H1 (cell line): ENCODE results near the gene HNRNPU. TPM values are rescaled to one million over a fixed set of nuclear protein-coding genes. Genes with fewer than 3 reads are reported as not detected.

Experiments
- CTCF ChIA-PET: fragments of 300-600 bp; sonication (Branson Sonifier 250); formaldehyde crosslinking; loops from one replicate; lab custom pipeline; 2021; ENCODE audit not compliant: partially characterized antibody; lab: Charles Lee
- POLR2A ChIA-PET: fragments of 300-600 bp; sonication (Branson Sonifier 250); formaldehyde crosslinking; loops from one replicate; lab custom pipeline; 2021; ENCODE audit warnings: inconsistent platforms; ENCODE audit not compliant: partially characterized antibody; lab: Charles Lee
- DNase-seq, 2 experiments: peaks; one replicate each; pipeline versions ENCODE4 v3.0.0 to v3.0.0-alpha.2; 2010 to 2022; ENCODE audit warnings: low spot score in 2 of 2, low read depth in 1 of 2, mixed read lengths in 1 of 2
- FAIRE-seq: peaks from 2 replicates; lab custom pipeline; 2011; peaks lifted over from hg19 to GRCh38; lab: Jason Lieb, UNC
- H2AFZ ChIP-seq: 2 replicates; pipeline ENCODE4 v1.8.1; 2012; ENCODE audit warnings: low read length, inconsistent platforms
- H2AK5ac ChIP-seq: 2 replicates; pipeline ENCODE4 v1.6.1; 2013; ENCODE audit warnings: low read depth, low read length
- H2BK120ac ChIP-seq: replicated peaks from 2 replicates; pipeline ENCODE3; 2013; ENCODE audit warnings: low read depth, low read length, inconsistent platforms
- H2BK12ac ChIP-seq: 2 replicates; pipeline ENCODE4 v1.6.1; 2013; ENCODE audit warnings: low read depth, low read length
- H2BK15ac ChIP-seq: 2 replicates; pipeline ENCODE4 v1.6.1; 2013; ENCODE audit warnings: low read length
- H2BK20ac ChIP-seq: 2 replicates; pipeline ENCODE4 v1.6.1; 2013; ENCODE audit warnings: low read length
- H2BK5ac ChIP-seq: 2 replicates; pipeline ENCODE4 v1.6.1; 2013; ENCODE audit warnings: low read depth, low read length
- H3K14ac ChIP-seq: 2 replicates; pipeline ENCODE4 v1.6.1; 2013; ENCODE audit warnings: inconsistent platforms; ENCODE audit not compliant: insufficient read length
- H3K18ac ChIP-seq: 2 replicates; pipeline ENCODE4 v1.6.1; 2013; ENCODE audit warnings: low read length; ENCODE audit errors: extremely low read depth
- H3K23ac ChIP-seq: 2 replicates; pipeline ENCODE4 v1.6.1; 2013; ENCODE audit warnings: inconsistent platforms; ENCODE audit not compliant: insufficient read length
- H3K23me2 ChIP-seq: 2 replicates; pipeline ENCODE4 v1.6.1; 2013; ENCODE audit warnings: low read depth, low read length
- H3K27ac ChIP-seq: 2 replicates; pipeline ENCODE4 v1.6.1; 2011; ENCODE audit warnings: low read depth, low read length, inconsistent platforms
- H3K27me3 ChIP-seq, 4 experiments: replicated peaks in 1 of 4; 1 replicate in 1 of 4; 2 replicates in 3 of 4; pipeline versions ENCODE4 v1.6.1 to v1.8.1; 2011 to 2013; ENCODE audit warnings: low read length in 3 of 4, mild to moderate bottlenecking in 3 of 4, inconsistent platforms in 2 of 4, mixed read lengths in 2 of 4, moderate library complexity in 1 of 4; ENCODE audit not compliant: control insufficient read depth in 3 of 4, insufficient read depth in 3 of 4; ENCODE audit errors: extremely low read depth in 1 of 4
- H3K36me3 ChIP-seq, 4 experiments: 2 replicates each; pipeline versions ENCODE4 v1.6.1 to v1.8.1; 2011 to 2013; ENCODE audit warnings: mild to moderate bottlenecking in 4 of 4, low read length in 3 of 4, moderate library complexity in 2 of 4, control low read depth in 1 of 4, inconsistent platforms in 1 of 4; ENCODE audit not compliant: insufficient read depth in 4 of 4, control insufficient read depth in 2 of 4
- H3K4ac ChIP-seq: replicated peaks from 2 replicates; pipeline ENCODE3; 2013; ENCODE audit warnings: low read length, low read depth, mixed read lengths, inconsistent platforms; ENCODE audit not compliant: insufficient read length
- H3K4me1 ChIP-seq, 4 experiments: replicated peaks in 1 of 4; 1 replicate in 1 of 4; 2 replicates in 3 of 4; pipeline versions ENCODE4 v1.6.1 to v1.8.1; 2011 to 2013; ENCODE audit warnings: low read length in 3 of 4, inconsistent platforms in 2 of 4, mixed read lengths in 1 of 4; ENCODE audit not compliant: insufficient read depth in 4 of 4, control insufficient read depth in 3 of 4
- H3K4me2 ChIP-seq, 2 experiments: 2 replicates each; pipeline versions ENCODE4 v1.6.1 to v1.8.1; 2011 to 2013; ENCODE audit warnings: low read depth in 2 of 2, low read length in 2 of 2, control low read depth in 1 of 2, inconsistent platforms in 1 of 2, mild to moderate bottlenecking in 1 of 2; ENCODE audit not compliant: insufficient read depth in 1 of 2
- H3K4me3 ChIP-seq, 4 experiments: fragments of 200-600, 300-600 bp in 1 of 4; sonication (generic), shearing (Covaris generic), sonication (Bioruptor Twin) in 1 of 4; 2 replicates each; pipeline versions ENCODE4 v1.5.1 to v1.8.1; 2011 to 2016; ENCODE audit warnings: low read length in 4 of 4, low read depth in 3 of 4, control low read depth in 2 of 4, inconsistent platforms in 2 of 4, mild to moderate bottlenecking in 2 of 4, mixed read lengths in 1 of 4, moderate library complexity in 1 of 4; ENCODE audit not compliant: insufficient read depth in 2 of 4; ENCODE audit errors: extremely low read depth in 1 of 4
- H3K56ac ChIP-seq: replicated peaks from 2 replicates; pipeline ENCODE3; 2013; ENCODE audit warnings: low read depth, mild to moderate bottlenecking, mixed read lengths, low read length, inconsistent platforms; ENCODE audit not compliant: insufficient read length
- H3K79me1 ChIP-seq: 2 replicates; pipeline ENCODE4 v1.6.1; 2013; ENCODE audit warnings: low read depth, low read length, control low read depth
- H3K79me2 ChIP-seq, 2 experiments: 2 replicates each; pipeline versions ENCODE4 v1.6.1 to v1.8.1; 2012 to 2013; ENCODE audit warnings: low read length in 2 of 2, mild to moderate bottlenecking in 2 of 2, inconsistent platforms in 1 of 2; ENCODE audit not compliant: insufficient read depth in 2 of 2, control insufficient read depth in 1 of 2
- H3K9ac ChIP-seq, 4 experiments: replicated peaks in 1 of 4; 1 replicate in 1 of 4; 2 replicates in 3 of 4; pipeline versions ENCODE4 v1.6.1 to v1.8.1; 2011 to 2013; ENCODE audit warnings: low read depth in 3 of 4, low read length in 3 of 4, control low read depth in 2 of 4, mild to moderate bottlenecking in 2 of 4, moderate library complexity in 2 of 4, inconsistent platforms in 1 of 4; ENCODE audit errors: extremely low read depth in 1 of 4
- H3K9me3 ChIP-seq, 2 experiments: 2 replicates each; pipeline versions ENCODE4 v1.6.1 to v1.8.1; 2012 to 2013; ENCODE audit warnings: mild to moderate bottlenecking in 2 of 2, moderate library complexity in 2 of 2, control low read depth in 1 of 2, inconsistent platforms in 1 of 2, low read depth in 1 of 2, low read length in 1 of 2, mixed read lengths in 1 of 2; ENCODE audit not compliant: insufficient read depth in 2 of 2
- H4K20me1 ChIP-seq, 2 experiments: replicated peaks in 1 of 2; 2 replicates each; pipeline versions ENCODE3 to v1.8.1; 2011 to 2013; ENCODE audit warnings: inconsistent platforms in 2 of 2, low read length in 2 of 2, mild to moderate bottlenecking in 1 of 2; ENCODE audit not compliant: insufficient read depth in 2 of 2, control insufficient read depth in 1 of 2
- H4K5ac ChIP-seq: 2 replicates; pipeline ENCODE4 v1.6.1; 2013; ENCODE audit warnings: low read length, low read depth, mixed read lengths, inconsistent platforms; ENCODE audit not compliant: insufficient read length
- H4K8ac ChIP-seq: 2 replicates; pipeline ENCODE4 v1.8.0; 2013; ENCODE audit warnings: mild to moderate bottlenecking, moderate library complexity, low read length, inconsistent platforms; ENCODE audit not compliant: insufficient read depth; ENCODE audit errors: extremely low read depth
- H4K91ac ChIP-seq: replicated peaks from 2 replicates; pipeline ENCODE3; 2013; ENCODE audit warnings: low read length, mixed read lengths, inconsistent platforms; ENCODE audit not compliant: insufficient read length
- ATF2 ChIP-seq: IDR thresholded peaks from 2 replicates; pipeline ENCODE4 v1.6.1; 2012; ENCODE audit warnings: low read length, inconsistent platforms
- KDM4A ChIP-seq: IDR thresholded peaks from one replicate; pipeline ENCODE4 v1.7.1; 2012; ENCODE audit warnings: low read depth, mild to moderate bottlenecking, moderate library complexity, low read length, inconsistent platforms; ENCODE audit not compliant: severe bottlenecking
- NANOG ChIP-seq: IDR thresholded peaks from 2 replicates; pipeline ENCODE4 v1.6.1; 2011; ENCODE audit warnings: low read length, low read depth, mild to moderate bottlenecking, inconsistent platforms; ENCODE audit not compliant: insufficient read depth, poor library complexity, severe bottlenecking
- RNF2 ChIP-seq: fragments of 200-900, 300-1000 bp; sonication (generic); IDR thresholded peaks from 2 replicates; pipeline ENCODE4 v1.7.1; 2016; ENCODE audit warnings: borderline replicate concordance, low read depth, mild to moderate bottlenecking, antibody characterized with exemption, low read length; ENCODE audit not compliant: poor library complexity, severe bottlenecking; ENCODE audit errors: missing control alignments
- SP4 ChIP-seq: IDR thresholded peaks from 2 replicates; pipeline ENCODE4 v1.6.1; 2012; ENCODE audit warnings: low read length, inconsistent platforms
- TEAD4 ChIP-seq: IDR thresholded peaks from 2 replicates; pipeline ENCODE4 v1.6.1; 2012; ENCODE audit warnings: low read depth, low read length, inconsistent platforms, mixed read lengths
- WGBS, 2 experiments: shearing (Covaris generic) in 1 of 2; methylation state at CpG; one replicate each; pipeline versions ENCODE4 v1.1.6 to v1.1.7; 2013 to 2015; ENCODE audit warnings: low lambda C conversion rate in 2 of 2, mixed read lengths in 2 of 2, inconsistent platforms in 1 of 2, low coverage in 1 of 2, missing lambda C conversion rate in 1 of 2; ENCODE audit not compliant: insufficient replicate concordance in 2 of 2, insufficient coverage in 1 of 2, insufficient read length in 1 of 2; ENCODE audit errors: extremely low coverage in 1 of 2, missing lambda C conversion rate in 1 of 2; 5-methylcytosine and 5-hydroxymethylcytosine counted together
- polyA plus RNA-seq, 7 experiments: library from polyadenylated mRNA; depleted of rRNA in 3 of 7; stranded (reverse) in 5 of 7; unstranded in 2 of 7; fragments of >200 nt in 5 of 7; fragments of 200-250 nt in 2 of 7; gene quantifications; 1 replicate in 5 of 7; 2 replicates in 1 of 7; 4 replicates in 1 of 7; pipeline versions ENCODE4 v1.2.1 to v1.2.3, GENCODE V29; 2011 to 2013; ENCODE audit warnings: missing spikeins in 2 of 7, mixed read lengths in 2 of 7
- total RNA-seq: library from RNA; stranded (reverse); fragmentation: NEBNext Ultra II Directional; extraction: Animal tissue kit (Norgen Biotek cat#: 25700); gene quantifications from 2 replicates; pipeline ENCODE4 v1.2.1, GENCODE V29; 2021

HNRNPU gene
- total and polyA plus RNA-seq, 2 of the 8 experiments (the other 6 are each of a cell fraction or from before 2014, with no cell fraction given): 95.6 to 606 TPM

- H4K5ac ChIP-seq: no peak overlapping the region
- H3K18ac ChIP-seq: no peak overlapping the region
- no peak overlapping the region for H2BK12ac ChIP-seq
- no peak overlapping the region for H3K4me3 ChIP-seq
- no peaks in the 10 kb centered on the region for H3K23me2 ChIP-seq
- peaks cover 0 to 4% (median under 1%) of the 10 kb centered on the region in 4 experiments; a peak in 2 of 7 replicates for H3K4me1 ChIP-seq
- no peak overlapping the region for H3K27ac ChIP-seq
- H3K79me1 ChIP-seq: no peaks in the 10 kb centered on the region
- no peak overlapping the region for H3K23ac ChIP-seq
- no peak overlapping the region for H2BK20ac ChIP-seq
- H3K9ac ChIP-seq: no peak overlapping the region
- peaks cover 0 to 1% of the 10 kb centered on the region in 2 experiments for H4K20me1 ChIP-seq
- DNase-seq (no peak), FAIRE-seq (no peak)
- H3K27me3 ChIP-seq: no peaks in the 10 kb centered on the region
- no peaks in the 10 kb centered on the region for H3K36me3 ChIP-seq
- no peak overlapping the region for H3K4ac ChIP-seq
- no peak overlapping the region for H2AK5ac ChIP-seq
- no peak overlapping the region for H4K91ac ChIP-seq
- no peak overlapping the region for H4K8ac ChIP-seq
- TF ChIP-seq RNF2 (no peak), ATF2 (no peak), KDM4A (no peak), SP4 (no peak), TEAD4 (no peak), NANOG (no peak)
- TF ChIP-seq, all 59 proteins: peak for 0
- ChIA-PET POLR2A (no interaction called here), CTCF (no interaction called here)
- Histone ChIP-seq H2BK15ac (no peak overlapping the region), H3K79me2 (no peaks in the 10 kb centered on the region), H3K4me2 (no peak overlapping the region), H2AFZ (no peak overlapping the region), H3K9me3 (no peaks in the 10 kb centered on the region), H2BK120ac (no peak overlapping the region), H3K56ac (no peak overlapping the region), H3K14ac (no peak overlapping the region), H2BK5ac (no peak overlapping the region)
- WGBS, 2 experiments: 89% methylated on average over 6 of the region's 6 CpGs; no CpG with 5 or more reads in 1 of the 2 experiments
Measured at GRCh38 chr1:244901400-244902015, 37.2 kb upstream of the HNRNPU start.
